K562 (cell line): ENCODE results near the gene COA3. TPM values are rescaled to one million over a fixed set of nuclear protein-coding genes. Genes with fewer than 3 reads are reported as not detected.

Source experiments
- CREB3L1 ChIP-seq: fragments of 450-650 bp; IDR thresholded peaks from 2 replicates; pipeline ENCODE4 v1.6.1; 2014; ENCODE audit warnings: low read depth, mild to moderate bottlenecking, moderate library complexity, borderline replicate concordance
- ELF4 ChIP-seq: fragments of 450-650 bp; formaldehyde crosslinking; IDR thresholded peaks from 2 replicates; pipeline ENCODE4 v1.4.0; 2022; ENCODE audit warnings: missing genetic modification characterization
- MYNN ChIP-seq, 2 experiments: sonication (generic); formaldehyde crosslinking in 1 of 2; IDR thresholded peaks; 2 replicates each; pipeline versions ENCODE4 v1.5.0 to v1.6.1; 2016 to 2020; ENCODE audit warnings: antibody characterized with exemption in 1 of 2, missing genetic modification reagents in 1 of 2
- NR2C2 ChIP-seq, 2 experiments: fragments of 200-800 bp in 1 of 2; sonication (Bioruptor generic) in 1 of 2; sonication (generic) in 1 of 2; formaldehyde crosslinking in 1 of 2; IDR thresholded peaks; 2 replicates each; pipeline versions ENCODE4 v1.6.1 to v1.8.0; 2016 to 2022; ENCODE audit warnings: mild to moderate bottlenecking in 1 of 2, missing compliant biosample characterization in 1 of 2, missing genetic modification characterization in 1 of 2, missing genetic modification reagents in 1 of 2
- ZNF764 ChIP-seq: fragments of 250-450 bp; sonication (Bioruptor Pico); IDR thresholded peaks from 2 replicates; pipeline ENCODE4 v1.4.0; 2020; ENCODE audit warnings: low read depth, mild to moderate bottlenecking, moderate library complexity
- polyA plus RNA-seq, 8 experiments: library from polyadenylated mRNA; depleted of rRNA in 4 of 8; stranded (reverse) in 5 of 8; unstranded in 3 of 8; fragments of >200 nt; fragmentation: Nextera tagmentation in 2 of 8; fragmentation: Illumina TruSeq in 1 of 8; extraction: Ambion mirVana in 2 of 8; extraction: Trizol in 1 of 8; gene quantifications; 2 replicates each; pipeline versions ENCODE4 v1.2.1 to v1.2.3, GENCODE V29; 2011 to 2014; ENCODE audit warnings: inconsistent platforms in 1 of 8, missing spikeins in 1 of 8
- total RNA-seq, 7 experiments: library from RNA; depleted of rRNA in 6 of 7; stranded (reverse); fragments of >200 nt in 6 of 7; fragmentation: Illumina TruSeq in 2 of 7; extraction: Trizol in 2 of 7; gene quantifications; 2 replicates each; pipeline versions ENCODE4 v1.2.1 to v1.2.3, GENCODE V29; 2011 to 2021; ENCODE audit warnings: low replicate concordance in 1 of 7
- TF ChIP-seq, protein P1 (sequence below): fragments of 450-650 bp; IDR thresholded peaks from 2 replicates; pipeline ENCODE4 v1.7.1; 2018; ENCODE audit warnings: mild to moderate bottlenecking, low read depth; ENCODE audit not compliant: partially characterized antibody
- TF ChIP-seq, protein P2 (sequence below), 2 experiments: fragments of 450-650 bp in 1 of 2; sonication (generic) in 1 of 2; formaldehyde crosslinking in 1 of 2; IDR thresholded peaks; 2 replicates each; pipeline versions ENCODE4 v1.7.1 to v1.9.0; 2016 to 2022; ENCODE audit warnings: inconsistent platforms in 1 of 2, mild to moderate bottlenecking in 1 of 2, missing genetic modification reagents in 1 of 2
- TF ChIP-seq, protein P3 (sequence below): fragments of 250-450 bp; sonication (Bioruptor Pico); IDR thresholded peaks from 2 replicates; pipeline ENCODE4 v1.8.0; 2021; ENCODE audit warnings: borderline replicate concordance, mild to moderate bottlenecking, moderate library complexity; ENCODE audit not compliant: poor library complexity, severe bottlenecking
- TF ChIP-seq, protein P4 (sequence below): fragments of 250-450 bp; sonication (Bioruptor Pico); IDR thresholded peaks from 2 replicates; pipeline ENCODE4 v1.8.0; 2021; ENCODE audit warnings: moderate library complexity, mild to moderate bottlenecking, inconsistent platforms

The COA3 gene
- total and polyA plus RNA-seq, 9 of the 15 experiments (the other 6 are each of a cell fraction or from before 2014, with no cell fraction given): 49.6 to 153 (median 61.4) TPM

DNA sequence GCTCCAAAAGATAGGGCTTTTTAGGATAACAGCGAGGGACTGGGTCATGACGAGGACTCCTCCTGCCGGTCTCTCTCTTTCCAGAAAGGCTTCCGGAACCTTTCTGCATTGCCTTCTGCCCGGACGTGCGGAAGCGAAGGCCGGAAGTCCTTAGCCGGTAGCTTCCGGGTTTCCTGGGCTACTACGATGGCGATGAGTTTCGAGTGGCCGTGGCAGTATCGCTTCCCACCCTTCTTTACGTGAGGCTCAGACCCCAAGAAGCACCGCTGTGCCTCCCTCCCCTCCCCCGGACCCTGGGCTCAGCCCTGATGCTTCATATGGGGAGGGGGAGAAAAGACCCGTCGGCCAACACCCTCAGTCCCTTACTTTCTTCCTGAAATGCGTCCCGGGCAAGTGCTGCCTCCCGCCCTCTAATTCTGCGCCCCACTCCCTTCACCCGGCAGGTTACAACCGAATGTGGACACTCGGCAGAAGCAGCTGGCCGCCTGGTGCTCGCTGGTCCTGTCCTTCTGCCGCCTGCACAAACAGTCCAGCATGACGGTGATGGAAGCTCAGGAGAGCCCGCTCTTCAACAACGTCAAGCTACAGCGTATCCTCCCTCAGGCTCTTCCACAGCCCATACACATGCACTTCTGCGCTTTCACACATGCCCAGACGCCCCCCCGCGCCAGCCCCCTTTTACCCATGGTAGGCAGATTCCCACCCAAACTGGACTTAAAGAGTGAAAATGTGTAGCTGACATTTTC is 25.0 kb downstream of the COA3 start, which contains the start of gene VPS25 (continued):
- TF ChIP-seq, protein P1, sequence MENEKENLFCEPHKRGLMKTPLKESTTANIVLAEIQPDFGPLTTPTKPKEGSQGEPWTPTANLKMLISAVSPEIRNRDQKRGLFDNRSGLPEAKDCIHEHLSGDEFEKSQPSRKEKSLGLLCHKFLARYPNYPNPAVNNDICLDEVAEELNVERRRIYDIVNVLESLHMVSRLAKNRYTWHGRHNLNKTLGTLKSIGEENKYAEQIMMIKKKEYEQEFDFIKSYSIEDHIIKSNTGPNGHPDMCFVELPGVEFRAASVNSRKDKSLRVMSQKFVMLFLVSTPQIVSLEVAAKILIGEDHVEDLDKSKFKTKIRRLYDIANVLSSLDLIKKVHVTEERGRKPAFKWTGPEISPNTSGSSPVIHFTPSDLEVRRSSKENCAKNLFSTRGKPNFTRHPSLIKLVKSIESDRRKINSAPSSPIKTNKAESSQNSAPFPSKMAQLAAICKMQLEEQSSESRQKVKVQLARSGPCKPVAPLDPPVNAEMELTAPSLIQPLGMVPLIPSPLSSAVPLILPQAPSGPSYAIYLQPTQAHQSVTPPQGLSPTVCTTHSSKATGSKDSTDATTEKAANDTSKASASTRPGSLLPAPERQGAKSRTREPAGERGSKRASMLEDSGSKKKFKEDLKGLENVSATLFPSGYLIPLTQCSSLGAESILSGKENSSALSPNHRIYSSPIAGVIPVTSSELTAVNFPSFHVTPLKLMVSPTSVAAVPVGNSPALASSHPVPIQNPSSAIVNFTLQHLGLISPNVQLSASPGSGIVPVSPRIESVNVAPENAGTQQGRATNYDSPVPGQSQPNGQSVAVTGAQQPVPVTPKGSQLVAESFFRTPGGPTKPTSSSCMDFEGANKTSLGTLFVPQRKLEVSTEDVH: peak; percentile 96
- TF ChIP-seq ZNF764 (CRISPR knock-in tag) (peak; percentile 36; the same call in 1 of the 2 replicates), NR2C2 (CRISPR knock-in tag; IDR thresholded peaks at IDR 0.05) (no peak), NR2C2 (tag; IDR thresholded peaks at IDR 0.05) (peak; percentile 93), MYNN (IDR thresholded peaks at IDR 0.05) (no peak), MYNN (CRISPR knock-in tag; IDR thresholded peaks at IDR 0.05) (no peak), CREB3L1 (peak; percentile 60), ELF4 (CRISPR knock-in tag) (peak; percentile 66; the same call in 1 of the 2 replicates)
- TF ChIP-seq, protein P2, sequence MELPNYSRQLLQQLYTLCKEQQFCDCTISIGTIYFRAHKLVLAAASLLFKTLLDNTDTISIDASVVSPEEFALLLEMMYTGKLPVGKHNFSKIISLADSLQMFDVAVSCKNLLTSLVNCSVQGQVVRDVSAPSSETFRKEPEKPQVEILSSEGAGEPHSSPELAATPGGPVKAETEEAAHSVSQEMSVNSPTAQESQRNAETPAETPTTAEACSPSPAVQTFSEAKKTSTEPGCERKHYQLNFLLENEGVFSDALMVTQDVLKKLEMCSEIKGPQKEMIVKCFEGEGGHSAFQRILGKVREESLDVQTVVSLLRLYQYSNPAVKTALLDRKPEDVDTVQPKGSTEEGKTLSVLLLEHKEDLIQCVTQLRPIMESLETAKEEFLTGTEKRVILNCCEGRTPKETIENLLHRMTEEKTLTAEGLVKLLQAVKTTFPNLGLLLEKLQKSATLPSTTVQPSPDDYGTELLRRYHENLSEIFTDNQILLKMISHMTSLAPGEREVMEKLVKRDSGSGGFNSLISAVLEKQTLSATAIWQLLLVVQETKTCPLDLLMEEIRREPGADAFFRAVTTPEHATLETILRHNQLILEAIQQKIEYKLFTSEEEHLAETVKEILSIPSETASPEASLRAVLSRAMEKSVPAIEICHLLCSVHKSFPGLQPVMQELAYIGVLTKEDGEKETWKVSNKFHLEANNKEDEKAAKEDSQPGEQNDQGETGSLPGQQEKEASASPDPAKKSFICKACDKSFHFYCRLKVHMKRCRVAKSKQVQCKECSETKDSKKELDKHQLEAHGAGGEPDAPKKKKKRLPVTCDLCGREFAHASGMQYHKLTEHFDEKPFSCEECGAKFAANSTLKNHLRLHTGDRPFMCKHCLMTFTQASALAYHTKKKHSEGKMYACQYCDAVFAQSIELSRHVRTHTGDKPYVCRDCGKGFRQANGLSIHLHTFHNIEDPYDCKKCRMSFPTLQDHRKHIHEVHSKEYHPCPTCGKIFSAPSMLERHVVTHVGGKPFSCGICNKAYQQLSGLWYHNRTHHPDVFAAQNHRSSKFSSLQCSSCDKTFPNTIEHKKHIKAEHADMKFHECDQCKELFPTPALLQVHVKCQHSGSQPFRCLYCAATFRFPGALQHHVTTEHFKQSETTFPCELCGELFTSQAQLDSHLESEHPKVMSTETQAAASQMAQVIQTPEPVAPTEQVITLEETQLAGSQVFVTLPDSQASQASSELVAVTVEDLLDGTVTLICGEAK (IDR thresholded peaks at IDR 0.05): peak; percentile 99
- TF ChIP-seq, protein P2 (CRISPR knock-in tag; IDR thresholded peaks at IDR 0.05): no peak
- TF ChIP-seq, protein P3, sequence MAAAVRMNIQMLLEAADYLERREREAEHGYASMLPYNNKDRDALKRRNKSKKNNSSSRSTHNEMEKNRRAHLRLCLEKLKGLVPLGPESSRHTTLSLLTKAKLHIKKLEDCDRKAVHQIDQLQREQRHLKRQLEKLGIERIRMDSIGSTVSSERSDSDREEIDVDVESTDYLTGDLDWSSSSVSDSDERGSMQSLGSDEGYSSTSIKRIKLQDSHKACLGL (CRISPR knock-in tag): peak; percentile 32
- TF ChIP-seq, protein P4, sequence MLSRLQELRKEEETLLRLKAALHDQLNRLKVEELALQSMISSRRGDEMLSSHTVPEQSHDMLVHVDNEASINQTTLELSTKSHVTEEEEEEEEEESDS (CRISPR knock-in tag): no peak
